Measurements from ENCODE around the gene PCDHA6.
"Not testable (repeated sequence)": the region's sequence is repeated elsewhere in the genome, so short reads cannot be mapped to it uniquely, and the experiment has no call there.

GRCh38 chr5:140787422-140787821 is 40.3 kb upstream of the PCDHA6 start:
- TF ChIP-seq CTCF (IDR thresholded peaks at IDR 0.05; ENCODE audit: poor library complexity); EZH2 (IDR thresholded peaks at IDR 0.05; ENCODE audit: borderline replicate concordance): not testable (repeated sequence)

Data from hepatocyte (in vitro differentiated cells).